ENCODE data around the gene STX10.
A peak's percentile ranks its signal among the peaks of the same experiment; 100 is the strongest.
"Not testable (repeated sequence)": the region's sequence is repeated elsewhere in the genome, so short reads cannot be mapped to it uniquely, and the experiment has no call there.

STX10 gene, protein sequence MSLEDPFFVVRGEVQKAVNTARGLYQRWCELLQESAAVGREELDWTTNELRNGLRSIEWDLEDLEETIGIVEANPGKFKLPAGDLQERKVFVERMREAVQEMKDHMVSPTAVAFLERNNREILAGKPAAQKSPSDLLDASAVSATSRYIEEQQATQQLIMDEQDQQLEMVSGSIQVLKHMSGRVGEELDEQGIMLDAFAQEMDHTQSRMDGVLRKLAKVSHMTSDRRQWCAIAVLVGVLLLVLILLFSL

DNA sequence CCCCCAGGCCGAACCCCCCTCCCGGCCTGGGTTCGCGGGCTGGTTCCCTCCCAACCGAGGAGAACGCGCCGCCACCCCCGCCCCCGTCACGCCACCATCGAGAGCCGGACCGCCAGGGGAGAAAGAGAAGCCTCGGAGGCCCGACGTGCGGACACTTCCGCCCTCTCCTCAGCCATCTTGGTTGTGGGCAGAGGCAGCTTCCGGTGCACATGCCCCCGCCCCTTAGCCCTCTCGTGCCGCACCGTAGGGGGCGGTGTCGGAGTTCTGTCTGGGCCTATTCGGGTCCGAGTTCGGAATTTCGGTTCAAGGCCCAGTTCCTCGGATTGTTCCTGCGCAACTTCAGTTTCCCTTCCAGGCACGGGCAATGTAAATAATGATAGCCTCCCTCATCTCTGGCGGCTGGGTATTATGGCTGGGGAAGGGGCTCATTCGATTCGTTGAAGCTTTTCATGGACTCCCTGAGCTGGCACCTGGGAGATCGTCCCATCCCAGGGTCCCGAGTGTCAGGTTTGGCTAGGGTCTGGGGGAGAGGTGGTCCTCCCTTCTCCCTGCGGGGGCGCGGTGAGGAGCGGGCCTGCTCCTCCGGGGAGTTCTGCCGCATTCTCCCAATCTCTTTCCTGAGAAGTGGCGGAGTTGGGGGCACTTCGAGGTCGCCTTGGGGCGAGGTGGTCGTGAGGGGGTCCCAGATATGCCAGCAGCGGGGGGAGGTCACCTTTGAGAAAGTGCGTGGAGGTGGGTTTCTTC lies at the start of gene STX10, which contains the start of gene IER2:
TSS of gene STX10 (minus strand) at position 189 of the 744 bp plus-strand sequence. CDS start 202 bp downstream, outside the sequence.
TSS of gene IER2 (plus strand) at position 225 of the 744 bp plus-strand sequence. CDS start 2,776 bp downstream, outside the sequence.
- DNase-seq, result peak; percentile 94

DNA sequence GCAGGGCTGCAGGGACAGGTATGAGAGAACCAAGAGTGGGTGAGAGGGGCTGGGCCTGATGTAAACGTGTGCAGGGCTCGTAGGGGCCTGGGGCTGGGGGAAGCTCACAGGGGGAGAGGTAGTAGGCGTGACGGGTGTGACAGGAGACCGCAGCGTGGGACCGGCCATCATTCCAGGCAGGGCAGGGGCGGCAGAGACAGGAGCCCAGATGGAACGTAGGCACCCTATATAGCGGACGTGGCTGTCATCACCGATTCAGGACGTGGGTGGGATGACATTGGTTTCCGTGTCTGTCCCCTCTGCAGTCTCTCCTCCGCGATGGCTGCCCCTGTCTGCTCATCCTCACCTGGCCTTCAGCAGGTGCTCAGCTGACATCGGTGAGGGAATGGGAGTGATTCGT lies 48.5 kb upstream of the STX10 start:
- DNase-seq, result no peak

DNA sequence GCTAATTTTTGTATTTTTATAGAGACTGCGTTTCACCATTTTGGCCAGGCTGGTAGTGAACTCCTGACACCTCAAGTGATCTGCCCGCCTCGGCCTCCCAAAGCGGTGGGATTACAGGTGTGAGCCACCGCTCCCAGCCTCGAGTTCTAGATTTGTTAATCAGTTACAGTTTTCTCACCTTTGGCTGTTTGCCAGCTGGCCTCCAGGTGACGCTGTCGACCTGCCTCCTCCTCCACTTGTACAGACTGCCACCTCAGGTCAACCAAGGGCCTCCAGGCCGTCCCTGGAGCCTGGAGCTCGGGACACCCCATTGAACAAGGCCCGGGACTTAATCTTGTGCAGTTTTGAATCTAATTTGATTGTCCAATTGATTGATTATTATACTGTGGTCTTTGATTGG lies 45.5 kb upstream of the STX10 start:
- peak; percentile 55 for DNase-seq

DNA sequence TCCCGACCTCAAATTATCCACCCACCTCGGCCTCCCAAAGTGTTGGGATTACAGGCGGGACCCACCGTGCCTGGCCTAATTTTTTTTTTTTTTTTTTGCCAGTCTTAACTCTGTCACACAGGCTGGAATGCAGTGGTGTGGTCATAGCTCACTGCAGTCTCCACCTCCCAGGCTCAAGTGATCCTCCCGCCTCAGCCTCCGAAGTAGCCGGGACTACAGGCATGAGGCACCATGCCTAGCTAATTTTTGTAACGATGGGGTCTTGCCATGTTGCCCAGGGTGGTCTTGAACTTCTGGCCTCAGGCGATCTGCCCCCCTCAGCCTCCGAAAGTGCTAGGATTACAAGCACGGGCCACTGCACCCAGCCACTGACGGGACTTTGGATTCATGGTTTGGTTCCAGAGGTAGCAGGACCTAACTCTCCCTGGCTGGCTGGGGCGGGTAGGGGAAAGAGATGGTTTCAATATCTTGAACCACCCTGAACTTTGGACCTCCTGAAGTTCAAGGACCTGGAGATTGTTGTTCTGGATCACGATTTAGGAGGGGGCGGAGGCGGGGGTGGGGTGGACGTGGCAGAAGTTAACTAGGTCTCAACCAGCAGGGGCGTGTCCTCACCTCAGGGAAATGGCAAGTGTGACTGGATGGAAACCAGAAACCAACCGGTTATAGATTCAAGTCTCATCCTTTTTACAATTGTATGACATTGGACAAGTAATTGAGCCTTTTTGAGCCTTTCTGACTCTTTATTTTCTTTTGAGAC lies 40.8 kb upstream of the STX10 start:
- DNase-seq, result peak; percentile 14

DNA sequence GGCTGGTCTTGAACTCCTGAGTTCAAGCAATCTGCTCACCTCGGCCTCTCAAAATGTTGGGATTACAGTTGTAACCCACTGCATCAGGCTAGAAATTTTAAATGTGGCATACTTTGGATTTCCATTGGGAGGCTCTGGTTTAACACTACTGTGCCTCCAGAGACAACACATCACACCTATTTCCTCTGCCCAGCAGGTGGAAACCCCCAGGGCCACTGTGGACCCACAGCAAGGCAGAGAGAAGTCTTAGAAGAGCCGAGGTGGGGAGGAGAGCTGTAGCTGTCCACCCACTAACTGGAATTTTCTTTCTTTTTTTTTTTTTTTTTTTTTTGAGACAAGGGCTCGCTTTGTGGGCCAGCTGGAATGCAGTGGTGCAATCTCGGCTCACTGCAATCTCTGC lies 39.4 kb upstream of the STX10 start:
- DNase-seq, result no peak

DNA sequence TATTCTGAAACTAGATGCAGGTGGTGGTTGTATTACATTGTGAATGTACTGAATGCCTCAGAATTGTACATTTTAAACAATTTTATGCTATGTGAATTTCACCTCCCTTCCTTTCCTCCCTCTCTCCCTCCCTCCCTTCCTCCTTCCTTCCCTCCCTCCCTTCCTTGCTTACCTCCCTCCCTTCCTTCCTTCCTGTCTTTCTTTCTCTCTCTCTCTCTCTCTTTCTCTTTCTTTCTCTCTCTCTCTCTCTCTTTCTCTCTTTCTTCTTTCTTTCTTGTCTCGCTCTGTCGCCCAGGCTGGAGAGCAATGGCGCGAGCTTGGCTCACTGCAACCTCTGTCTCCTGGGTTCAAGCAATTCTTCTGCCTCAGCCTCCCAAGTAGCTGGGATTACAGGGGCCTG lies 37.2 kb upstream of the STX10 start:
- no peak for DNase-seq

DNA sequence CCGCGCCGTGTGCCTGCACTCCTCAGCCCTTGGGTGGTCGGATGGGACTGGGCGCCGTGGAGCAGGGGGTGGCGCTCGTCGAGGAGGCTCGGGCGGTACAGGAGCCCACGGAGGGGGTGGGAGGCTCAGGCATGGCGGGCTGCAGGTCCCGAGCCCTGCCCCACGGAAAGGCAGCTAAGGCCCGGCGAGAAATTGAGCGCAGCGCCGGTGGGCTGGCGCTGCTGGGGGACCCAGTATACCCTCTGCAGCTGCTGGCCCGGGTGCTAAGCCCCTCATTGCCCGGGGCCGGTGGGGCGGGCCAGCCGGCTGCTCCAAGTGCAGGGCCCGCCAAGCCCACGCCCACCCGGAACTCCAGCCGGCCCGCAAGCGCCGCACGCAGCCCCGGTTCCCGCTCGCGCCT lies 36.5 kb upstream of the STX10 start:
- not testable (repeated sequence) for DNase-seq

DNA sequence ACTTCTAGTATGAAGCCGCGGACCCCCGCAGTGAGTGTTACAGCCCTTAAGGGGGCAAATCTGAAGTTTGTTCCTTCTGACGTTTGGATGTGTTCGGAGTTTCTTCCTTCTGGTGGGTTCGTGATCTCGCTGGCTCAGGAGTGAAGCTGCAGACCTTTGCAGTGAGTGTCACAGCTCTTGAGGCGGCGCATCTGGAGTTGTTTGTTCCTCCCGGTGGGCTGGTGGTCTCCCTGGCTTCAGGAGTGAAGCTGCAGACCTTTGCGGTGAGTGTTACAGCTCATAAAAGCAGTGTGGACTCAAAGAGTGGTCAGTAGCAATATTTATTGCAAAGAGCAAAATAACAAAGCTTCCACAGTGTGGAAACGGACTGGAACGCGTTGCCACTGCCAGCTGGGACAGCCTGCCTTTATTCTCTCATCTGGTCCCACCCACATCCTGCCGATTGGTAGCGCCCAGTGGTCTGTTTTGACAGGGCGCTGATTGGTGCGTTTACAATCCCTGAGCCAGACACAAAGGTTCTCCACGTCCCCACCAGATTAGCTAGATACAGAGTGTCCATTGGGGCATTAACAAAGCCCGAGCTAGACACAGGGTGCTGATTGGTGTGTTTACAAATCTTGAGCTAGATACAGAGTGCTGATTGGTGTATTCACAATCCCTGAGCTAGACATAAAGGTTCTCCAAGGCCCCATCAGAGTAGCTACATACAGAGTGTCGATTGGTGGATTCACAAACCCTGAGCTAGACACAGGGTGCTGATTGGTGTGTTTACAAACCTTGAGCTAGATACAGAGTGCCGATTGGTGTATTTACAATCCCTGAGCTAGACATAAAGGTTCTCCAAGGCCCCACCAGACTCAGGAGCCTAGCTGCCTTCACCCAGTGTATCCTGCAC lies 35.8 kb upstream of the STX10 start:
- DNase-seq, result not testable (repeated sequence)

DNA sequence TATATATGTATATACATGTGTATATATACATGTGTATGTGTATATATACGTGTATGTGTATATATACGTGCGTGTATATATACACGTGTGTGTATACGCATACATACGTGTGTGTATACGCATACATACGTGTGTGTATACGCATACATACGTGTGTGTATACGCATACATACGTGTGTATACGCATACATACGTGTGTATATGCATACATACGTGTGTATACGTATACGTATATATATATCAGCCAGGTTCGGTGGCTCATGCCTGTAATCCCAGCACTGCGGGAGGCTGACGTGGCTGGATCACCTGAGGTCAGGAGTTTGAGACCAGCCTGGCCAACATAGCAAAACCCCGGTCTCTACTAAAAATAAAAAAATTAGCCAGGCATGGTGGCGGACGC lies 34.8 kb upstream of the STX10 start:
- not testable (repeated sequence) for DNase-seq

DNA sequence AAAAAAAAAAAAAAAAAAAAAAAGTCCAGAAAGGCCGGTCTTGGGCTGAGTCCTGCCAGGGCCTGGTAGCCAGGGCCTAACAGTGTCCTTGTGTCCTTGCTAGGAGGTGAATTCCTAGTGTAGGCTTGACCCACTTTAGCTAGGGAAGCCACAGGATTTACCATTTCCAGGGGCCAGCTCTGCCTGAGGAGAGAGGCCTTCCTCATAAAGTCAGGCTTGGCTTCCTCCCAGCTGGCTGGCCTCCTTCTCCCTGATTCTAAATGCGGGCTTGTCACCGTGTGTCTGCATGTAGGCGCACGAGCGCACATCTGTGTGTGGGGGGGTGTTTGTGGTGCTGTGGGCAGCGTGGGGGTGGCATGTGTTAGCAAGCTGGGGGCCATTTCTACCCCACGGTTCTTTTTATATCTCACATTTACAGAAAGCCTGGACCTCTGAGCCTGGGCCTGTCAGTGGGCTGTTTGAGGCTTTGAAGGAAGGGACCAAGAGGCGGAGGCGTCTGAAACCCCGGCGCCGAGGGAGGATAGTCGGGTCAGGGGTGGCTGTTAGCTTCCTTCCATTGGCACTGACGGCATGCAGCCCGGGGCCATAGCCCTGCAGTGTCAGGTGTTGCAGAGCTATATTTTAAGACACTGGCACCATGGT lies 31.7 kb upstream of the STX10 start:
- peak; percentile 34 for DNase-seq

DNA sequence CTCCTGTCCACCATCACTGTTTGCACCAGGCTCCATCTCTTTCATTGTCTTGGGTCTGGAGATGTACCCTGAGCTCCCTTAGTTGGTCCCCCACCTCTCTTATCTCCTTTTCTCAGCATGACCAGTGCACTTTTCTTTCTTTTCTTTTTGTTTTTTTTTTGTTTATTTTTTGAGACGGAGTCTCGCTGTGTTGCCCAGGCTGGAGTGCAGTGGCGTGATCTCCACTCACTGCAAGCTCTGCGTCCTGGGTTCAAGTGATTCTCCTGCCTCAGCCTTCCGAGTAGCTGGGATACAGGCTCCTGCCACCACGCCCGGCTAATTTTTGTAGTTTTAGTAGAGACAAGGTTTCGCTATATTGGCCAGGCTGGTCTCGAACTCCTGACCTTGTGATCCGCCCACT lies 28.1 kb upstream of the STX10 start:
- not testable (repeated sequence) for DNase-seq

DNA sequence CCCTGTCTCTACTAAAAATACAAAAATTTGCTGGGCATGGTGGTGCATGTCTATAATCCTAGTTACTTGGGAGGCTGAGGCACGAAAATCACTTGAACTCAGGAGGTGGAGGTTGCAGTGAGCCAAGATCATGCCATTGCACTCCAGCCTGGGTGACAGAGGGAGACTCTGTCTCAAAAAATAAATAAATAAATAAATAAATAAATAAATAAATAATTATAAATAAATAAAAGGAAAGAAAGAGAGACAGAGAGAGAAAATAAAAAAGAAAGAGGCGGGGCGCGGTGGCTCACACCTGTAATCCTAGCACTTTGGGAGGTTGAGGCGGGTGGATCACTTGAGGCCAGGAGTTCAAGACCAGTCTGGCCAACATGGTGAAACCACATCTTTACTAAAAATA lies 27.4 kb upstream of the STX10 start:
- not testable (repeated sequence) for DNase-seq

DNA sequence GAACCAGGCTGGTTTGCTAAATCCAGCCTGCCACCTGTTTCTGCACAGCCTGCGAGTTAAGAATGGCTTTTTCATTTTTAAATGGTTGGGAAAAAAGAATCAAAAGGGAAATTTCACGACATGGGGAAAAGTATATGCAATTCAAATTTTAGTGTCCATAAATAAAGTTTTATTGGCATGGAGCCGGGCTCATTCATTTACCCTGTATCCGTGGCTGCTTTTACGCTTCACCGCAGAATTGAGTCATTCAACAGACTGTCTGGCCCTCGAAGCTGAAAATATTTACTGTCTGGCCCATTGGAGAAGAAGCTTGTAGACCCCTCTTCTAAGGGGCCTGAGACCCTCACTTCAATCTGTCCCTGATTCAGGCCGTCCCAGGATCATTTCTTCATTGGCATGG lies 26.2 kb upstream of the STX10 start:
- DNase-seq, result no peak

DNA sequence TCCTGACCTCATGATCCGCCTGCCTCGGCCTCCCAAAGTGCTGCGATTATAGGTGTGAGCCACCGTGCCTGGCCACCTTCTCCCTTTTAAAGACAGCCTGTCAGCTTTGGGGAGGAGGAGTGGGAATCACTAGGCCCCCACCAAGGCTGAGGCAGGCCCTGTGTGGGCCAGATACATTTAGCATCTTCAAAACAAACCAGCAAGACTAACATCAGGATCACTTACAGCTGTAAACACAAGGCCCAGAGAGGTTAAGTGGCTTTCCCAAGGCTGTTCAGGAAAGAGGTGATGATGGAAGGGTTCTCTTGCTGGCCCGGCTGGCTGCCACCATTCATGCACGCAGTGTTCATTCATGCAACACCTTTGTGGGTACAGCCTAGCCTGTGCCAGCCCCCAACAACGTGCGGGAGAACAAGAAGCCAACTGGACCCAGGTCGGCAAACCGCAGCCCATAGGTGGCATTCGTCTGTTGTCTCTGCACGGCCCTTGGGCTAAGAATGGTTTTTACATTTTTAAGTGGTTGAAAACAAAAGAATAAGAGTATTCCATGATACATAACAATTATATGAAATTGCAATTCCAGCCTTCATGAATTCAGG lies 23.1 kb upstream of the STX10 start:
- DNase-seq, result no peak

DNA sequence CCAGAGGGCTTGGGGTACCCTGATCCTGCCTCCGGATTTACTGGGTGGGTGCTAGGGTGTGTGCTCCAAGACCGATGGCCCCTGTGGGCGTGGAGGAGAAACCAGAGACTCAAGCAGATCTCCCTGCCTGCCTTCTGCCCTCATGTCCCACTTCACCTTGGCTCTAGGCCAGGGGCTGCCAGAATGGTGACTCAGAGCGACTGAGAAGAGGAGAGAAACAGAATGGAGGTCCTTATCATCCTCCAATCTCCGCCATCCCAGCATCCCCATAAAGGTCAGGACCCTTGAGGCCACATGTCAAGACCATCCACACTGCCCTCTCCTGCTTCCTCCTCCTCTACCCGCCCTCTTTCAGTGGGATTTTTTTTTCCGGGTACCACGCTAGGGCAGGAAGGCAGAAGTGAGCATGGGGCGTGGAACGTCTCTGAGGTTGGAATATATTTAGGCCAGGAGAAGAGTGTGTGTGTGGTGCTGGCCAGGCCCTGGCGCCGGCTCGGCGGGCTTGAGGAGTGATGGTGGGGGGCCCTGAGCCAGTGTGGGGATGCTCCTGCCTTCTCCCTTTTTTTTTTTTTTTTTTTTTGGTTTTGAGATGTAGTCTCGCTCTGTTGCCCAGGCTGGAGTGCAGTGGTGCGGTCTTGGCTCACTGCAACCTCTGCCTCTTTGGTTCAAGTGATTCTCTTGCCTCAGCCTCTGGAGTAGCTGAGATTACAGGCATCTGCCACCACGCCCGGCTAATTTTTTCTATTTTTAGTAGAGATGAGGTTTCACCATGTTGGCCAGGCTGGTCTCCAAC lies 22.4 kb upstream of the STX10 start:
- peak; percentile 75 for DNase-seq

DNA sequence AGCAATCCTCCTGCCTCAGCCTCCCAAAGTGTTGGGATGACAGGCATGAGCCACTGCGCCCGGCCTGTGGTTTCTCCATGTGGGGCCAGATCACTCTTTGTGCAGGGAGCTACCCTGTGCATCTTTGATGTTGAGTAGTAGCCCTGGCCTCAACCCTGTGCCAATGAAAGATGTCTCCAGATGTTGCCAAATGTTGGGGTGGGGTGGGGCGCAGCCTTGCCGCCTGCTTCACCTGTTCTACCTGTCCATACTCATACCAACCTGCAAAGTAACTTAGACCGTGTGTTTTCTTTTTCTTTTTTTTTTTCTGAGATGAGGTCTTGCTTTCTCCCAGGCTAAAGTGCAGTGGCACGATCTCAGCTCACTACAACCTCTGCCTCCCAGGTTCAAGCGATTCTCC lies 21.0 kb upstream of the STX10 start:
- no peak for DNase-seq

DNA sequence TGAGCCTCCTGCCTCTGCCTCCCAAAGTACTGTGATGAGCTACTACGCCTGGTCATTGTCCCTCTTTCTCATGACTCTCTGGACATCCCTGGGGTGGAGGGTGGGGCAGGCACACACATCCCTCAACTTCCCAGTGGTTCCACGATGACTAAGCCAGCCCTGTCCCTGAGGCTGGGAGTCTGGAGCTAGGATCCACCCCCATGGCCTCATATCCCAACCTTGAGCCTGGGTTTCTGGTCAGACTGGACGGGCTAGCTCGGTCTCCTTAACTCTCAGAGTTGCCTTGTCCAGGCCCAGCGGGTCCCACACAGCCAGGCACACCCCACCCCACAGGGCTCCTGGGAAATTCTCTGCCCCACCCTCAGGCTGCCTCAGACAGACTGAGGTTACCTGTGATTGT lies 19.6 kb upstream of the STX10 start:
- no peak for DNase-seq

DNA sequence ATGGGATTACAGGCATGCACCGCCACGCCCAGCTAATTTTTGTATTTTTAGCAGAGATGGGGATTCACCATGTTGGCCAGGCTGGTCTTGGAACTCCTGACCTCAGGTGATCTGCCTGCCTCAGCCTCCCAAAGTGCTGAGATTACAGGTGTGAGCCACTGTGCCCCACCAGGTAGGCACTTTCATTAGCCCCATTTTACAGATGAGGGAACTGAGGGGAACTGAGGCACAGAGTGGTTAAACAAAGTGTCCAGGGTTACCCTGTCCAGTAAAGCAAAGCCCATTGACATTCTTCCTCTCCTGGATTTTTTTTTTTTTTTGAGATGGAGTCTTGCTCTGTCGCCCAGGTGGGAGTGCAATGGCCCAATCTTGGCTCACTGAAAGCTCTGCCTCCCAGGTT lies 16.0 kb upstream of the STX10 start:
- DNase-seq, result not testable (repeated sequence)

DNA sequence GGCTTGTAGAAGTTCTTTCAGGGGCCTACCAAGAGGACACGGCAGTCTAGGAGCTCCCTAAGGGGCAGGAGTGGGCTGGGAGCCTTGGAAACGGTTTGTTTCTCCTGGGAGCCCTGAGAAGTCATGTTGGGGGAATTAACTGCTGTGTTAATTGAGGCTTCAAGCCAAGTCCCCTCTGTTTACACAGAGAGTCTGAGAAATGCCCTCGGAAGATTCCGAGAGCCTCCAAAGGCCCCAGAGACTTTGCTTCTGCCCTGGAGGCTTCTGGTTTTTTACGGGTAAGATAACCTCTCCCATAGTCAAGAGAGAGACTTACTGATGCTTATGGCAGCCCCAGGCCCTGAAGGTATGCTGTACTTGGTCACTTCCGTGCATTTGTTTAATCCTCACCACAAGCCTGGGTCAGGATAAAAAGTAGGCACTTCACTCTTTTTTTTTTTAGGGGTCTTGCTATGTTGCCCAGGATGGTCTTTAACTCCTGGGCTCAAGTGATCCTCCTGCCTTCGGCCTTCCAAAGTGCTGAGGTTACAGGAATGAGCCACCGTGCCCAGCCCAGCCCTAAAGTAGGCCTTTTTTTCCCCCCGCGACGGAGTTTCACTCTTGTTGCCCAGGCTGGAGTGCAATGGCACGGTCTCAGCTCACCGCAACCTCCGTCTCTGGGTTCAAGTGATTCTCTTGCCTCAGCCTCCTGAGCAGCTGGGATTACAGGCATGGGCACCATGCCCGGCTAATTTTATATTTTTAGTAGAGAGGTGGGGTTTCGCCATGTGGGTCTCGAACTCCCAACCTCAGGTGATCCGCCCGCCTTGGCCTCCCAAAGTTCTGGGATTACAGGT lies 15.2 kb upstream of the STX10 start:
- no peak for DNase-seq
